KMS-11 (cell line): ENCODE data around the gene DCAF11.

Experiments
- H2AFZ ChIP-seq: fragments of 200-600 bp; sonication (generic); 2 replicates; pipeline ENCODE4 v1.6.1; 2016; ENCODE audit warnings: antibody characterized with exemption, mixed run types, low read depth
- H3K27ac ChIP-seq: fragments of 200-600 bp; sonication (generic); 2 replicates; pipeline ENCODE4 v1.6.1; 2016; ENCODE audit warnings: mild to moderate bottlenecking, mixed run types
- H3K27me3 ChIP-seq: fragments of 200-600 bp; sonication (generic); 2 replicates; pipeline ENCODE4 v1.6.1; 2017; ENCODE audit warnings: mild to moderate bottlenecking, low read depth, mixed run types, moderate library complexity; ENCODE audit not compliant: insufficient read depth
- H3K36me3 ChIP-seq: fragments of 200-600 bp; sonication (generic); 2 replicates; pipeline ENCODE4 v1.6.1; 2017; ENCODE audit warnings: mild to moderate bottlenecking, mixed run types; ENCODE audit not compliant: insufficient read depth
- H3K4me1 ChIP-seq: fragments of 200-600 bp; sonication (generic); 2 replicates; pipeline ENCODE4 v1.6.1; 2016; ENCODE audit warnings: mild to moderate bottlenecking, low read depth, mixed run types; ENCODE audit not compliant: poor library complexity, severe bottlenecking
- H3K4me2 ChIP-seq: fragments of 200-600 bp; sonication (generic); 2 replicates; pipeline ENCODE4 v1.7.0; 2016; ENCODE audit warnings: mild to moderate bottlenecking, mixed run types
- H3K4me3 ChIP-seq: fragments of 200-600 bp; sonication (generic); IDR thresholded peaks from 2 replicates; pipeline ENCODE4 v1.6.1; 2017; ENCODE audit warnings: low read depth, low read length, mixed read lengths; ENCODE audit not compliant: insufficient read depth
- H3K79me2 ChIP-seq: fragments of 200-600 bp; sonication (generic); 2 replicates; pipeline ENCODE4 v1.6.1; 2016; ENCODE audit warnings: low read depth, mixed run types; ENCODE audit not compliant: insufficient read depth
- H3K9ac ChIP-seq: fragments of 200-600 bp; sonication (generic); 2 replicates; pipeline ENCODE4 v1.6.1; 2016; ENCODE audit warnings: mild to moderate bottlenecking, mixed run types
- H4K20me1 ChIP-seq: fragments of 200-600 bp; sonication (generic); 2 replicates; pipeline ENCODE4 v1.6.1; 2016; ENCODE audit warnings: mild to moderate bottlenecking, mixed run types; ENCODE audit not compliant: insufficient read depth
- CTCF ChIP-seq: fragments of 200-600 bp; sonication (generic); conservative IDR thresholded peaks from 2 replicates; pipeline ENCODE4 v1.6.1; 2017; ENCODE audit warnings: low read depth, mild to moderate bottlenecking, antibody characterized with exemption, low read length, moderate library complexity, mixed read lengths

Gene DCAF11

GRCh38 chr14:24150993-24151392 lies 36.4 kb downstream of the DCAF11 start:
- H3K36me3 ChIP-seq, result no peaks in the 10 kb centered on the region
- no peaks in the 10 kb centered on the region for H3K27me3 ChIP-seq
- no peak overlapping the region for H3K4me2 ChIP-seq
- no peak overlapping the region for H3K27ac ChIP-seq
- no peak overlapping the region for H3K9ac ChIP-seq
- TF ChIP-seq CTCF, result no peak
- no peaks in the 10 kb centered on the region for H4K20me1 ChIP-seq
- peaks cover 7% of the 10 kb centered on the region; the same call in 1 of the 2 replicates for H3K79me2 ChIP-seq
- no peak overlapping the region for H2AFZ ChIP-seq
- H3K4me3 ChIP-seq, result no peak overlapping the region
- no peaks in the 10 kb centered on the region for H3K4me1 ChIP-seq

GRCh38 chr14:24151404-24152080 lies 37.0 kb downstream of the DCAF11 start:
- Histone ChIP-seq H3K36me3 (no peaks in the 10 kb centered on the region), H3K27me3 (no peaks in the 10 kb centered on the region), H3K4me2 (no peak overlapping the region), H3K9ac (no peak overlapping the region), H4K20me1 (no peaks in the 10 kb centered on the region), H3K27ac (no peak overlapping the region), H3K4me3 (no peak overlapping the region), H3K4me1 (no peaks in the 10 kb centered on the region), H2AFZ (no peak overlapping the region), H3K79me2 (peaks cover 4% of the 10 kb centered on the region; the same call in 1 of the 2 replicates)
- TF ChIP-seq CTCF, result no peak

GRCh38 chr14:24155100-24155499 lies 40.5 kb downstream of the DCAF11 start:
- Histone ChIP-seq H4K20me1 (no peaks in the 10 kb centered on the region), H3K36me3 (no peaks in the 10 kb centered on the region), H3K4me2 (no peak overlapping the region), H3K27me3 (no peaks in the 10 kb centered on the region), H2AFZ (no peak overlapping the region), H3K27ac (no peak overlapping the region), H3K4me3 (no peak overlapping the region), H3K9ac (no peak overlapping the region), H3K4me1 (no peaks in the 10 kb centered on the region), H3K79me2 (no peaks in the 10 kb centered on the region)
- no peak for TF ChIP-seq CTCF

GRCh38 chr14:24156840-24157239 lies 42.3 kb downstream of the DCAF11 start:
- H2AFZ ChIP-seq, result no peak overlapping the region
- H3K79me2 ChIP-seq, result no peaks in the 10 kb centered on the region
- no peak overlapping the region for H3K4me2 ChIP-seq
- no peaks in the 10 kb centered on the region for H3K36me3 ChIP-seq
- no peaks in the 10 kb centered on the region for H4K20me1 ChIP-seq
- no peak for TF ChIP-seq CTCF
- H3K27me3 ChIP-seq, result no peaks in the 10 kb centered on the region
- H3K9ac ChIP-seq, result no peak overlapping the region
- peaks cover 11% of the 10 kb centered on the region for H3K4me1 ChIP-seq
- no peak overlapping the region for H3K27ac ChIP-seq
- H3K4me3 ChIP-seq, result no peak overlapping the region
